Hepatic stellate cell (primary cell): Measurements from ENCODE around the gene SLITRK3.
"Not testable (repeated sequence)": the region's sequence is repeated elsewhere in the genome, so short reads cannot be mapped to it uniquely, and the experiment has no call there.

Experiments
- DNase-seq: peaks from one replicate; pipeline ENCODE4 v3.0.0; 2011; ENCODE audit warnings: low spot score

SLITRK3 gene

GRCh38 chr3:165192610-165193192, 3.5 kb downstream of the SLITRK3 start:
- DNase-seq = no peak

GRCh38 chr3:165191491-165191890, 4.7 kb downstream of the SLITRK3 start:
- no peak for DNase-seq

GRCh38 chr3:165188452-165188851, 7.7 kb downstream of the SLITRK3 start:
- no peak for DNase-seq

- peak; percentile 24 for DNase-seq
Observed at GRCh38 chr3:165185707-165186327, 10.4 kb downstream of the SLITRK3 start.

- no peak for DNase-seq
Observed at GRCh38 chr3:165181556-165181955, 14.6 kb downstream of the SLITRK3 start.

- DNase-seq = no peak
Observed at GRCh38 chr3:165170236-165170635, 25.9 kb downstream of the SLITRK3 start.

- no peak for DNase-seq
Observed at GRCh38 chr3:165169368-165169767, 26.8 kb downstream of the SLITRK3 start.

- no peak for DNase-seq
Observed at GRCh38 chr3:165162883-165163282, 33.3 kb downstream of the SLITRK3 start.

- DNase-seq = no peak
Observed at GRCh38 chr3:165159760-165160421, 36.3 kb downstream of the SLITRK3 start.

GRCh38 chr3:165158011-165158410, 38.2 kb downstream of the SLITRK3 start:
- no peak for DNase-seq

GRCh38 chr3:165156757-165157420, 39.3 kb downstream of the SLITRK3 start:
- no peak for DNase-seq

- no peak for DNase-seq
Observed at GRCh38 chr3:165148876-165149441, 47.2 kb downstream of the SLITRK3 start.

- no peak for DNase-seq
Observed at GRCh38 chr3:165144271-165144670, 51.9 kb downstream of the SLITRK3 start.

- not testable (repeated sequence) for DNase-seq
Observed at GRCh38 chr3:165139918-165140317, 56.3 kb downstream of the SLITRK3 start.
